ENCODE data around the gene CNOT1.

Gene CNOT1

GRCh38 chr16:58485184-58485887 is 144.3 kb downstream of the CNOT1 start:
- no peak for DNase-seq (ENCODE audit: low read depth)

- no peak for DNase-seq (ENCODE audit: low read depth)
Observed at GRCh38 chr16:58481931-58482330, 147.7 kb downstream of the CNOT1 start.

GRCh38 chr16:58481226-58481869 is 148.3 kb downstream of the CNOT1 start:
- DNase-seq (ENCODE audit: low read depth), result no peak

GRCh38 chr16:58478427-58478826 is 151.2 kb downstream of the CNOT1 start:
- no peak for DNase-seq (ENCODE audit: low read depth)

GRCh38 chr16:58476791-58477190 is 152.8 kb downstream of the CNOT1 start:
- DNase-seq (ENCODE audit: low read depth), result no peak

- DNase-seq (ENCODE audit: low read depth), result no peak
Observed at GRCh38 chr16:58475091-58475619, 154.5 kb downstream of the CNOT1 start.

- DNase-seq (ENCODE audit: low read depth), result no peak
Observed at GRCh38 chr16:58474296-58474695, 155.3 kb downstream of the CNOT1 start.

- no peak for DNase-seq (ENCODE audit: low read depth)
Observed at GRCh38 chr16:58472827-58473226, 156.8 kb downstream of the CNOT1 start.

GRCh38 chr16:58472266-58472665 is 157.4 kb downstream of the CNOT1 start:
- no peak for DNase-seq (ENCODE audit: low read depth)

GRCh38 chr16:58471209-58471975 is 158.2 kb downstream of the CNOT1 start:
- DNase-seq (ENCODE audit: low read depth), result no peak
